ENCODE measurements around the gene RXRA.

Gene RXRA

DNA sequence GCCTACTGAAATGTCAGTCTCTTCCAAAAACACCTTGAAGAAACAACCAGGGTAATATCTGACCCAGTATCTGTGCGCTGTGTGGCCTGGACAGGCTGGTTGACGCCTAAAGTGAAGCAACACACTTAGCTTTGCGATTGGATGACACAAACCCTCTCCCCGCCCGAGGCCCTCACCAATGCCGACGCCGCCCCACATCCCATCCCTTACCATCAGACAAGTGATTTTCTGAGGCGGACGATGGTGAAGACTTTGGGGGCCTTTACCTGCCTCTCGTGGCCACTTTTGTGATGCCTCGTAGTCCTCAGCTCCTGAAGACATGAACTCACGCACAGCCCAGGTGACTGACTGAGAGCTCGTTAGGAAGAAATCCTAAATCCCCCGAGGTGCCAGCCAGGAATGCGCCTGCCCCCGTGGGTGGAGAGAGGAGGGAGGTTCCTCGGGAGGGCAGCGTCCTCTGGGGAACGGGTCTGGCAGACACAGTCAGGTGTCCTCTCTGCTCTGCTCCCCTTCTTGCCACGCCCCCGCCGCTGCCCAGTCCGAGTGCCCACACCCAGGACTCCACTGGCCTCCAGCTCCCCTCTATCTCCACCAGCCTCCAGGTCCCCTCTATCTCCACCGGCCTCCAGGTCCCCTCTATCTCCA, 31.0 kb upstream of the RXRA start:
- no peak overlapping the region for H3K4me3 ChIP-seq (ENCODE audit: low read depth, low read length)
- H3K9ac ChIP-seq (ENCODE audit: low read depth, low read length), result no peak overlapping the region
- H3K9me3 ChIP-seq (ENCODE audit: control insufficient read depth, insufficient read depth, low read length), result no peaks in the 10 kb centered on the region
- no peaks in the 10 kb centered on the region for H3K27me3 ChIP-seq (ENCODE audit: control insufficient read depth, insufficient read depth, low read length)
- H3K36me3 ChIP-seq (ENCODE audit: control insufficient read depth, insufficient read depth, low read length), result no peaks in the 10 kb centered on the region
- no peaks in the 10 kb centered on the region for H3K4me1 ChIP-seq (ENCODE audit: control insufficient read depth, insufficient read depth, low read length)

GRCh38 chr9:134295746-134296250, 30.5 kb upstream of the RXRA start:
- Histone ChIP-seq H3K27me3 (ENCODE audit: control insufficient read depth, insufficient read depth, low read length) (no peaks in the 10 kb centered on the region), H3K4me1 (ENCODE audit: control insufficient read depth, insufficient read depth, low read length) (no peaks in the 10 kb centered on the region), H3K4me3 (ENCODE audit: low read depth, low read length) (no peak overlapping the region), H3K9me3 (ENCODE audit: control insufficient read depth, insufficient read depth, low read length) (no peaks in the 10 kb centered on the region), H3K36me3 (ENCODE audit: control insufficient read depth, insufficient read depth, low read length) (no peaks in the 10 kb centered on the region), H3K9ac (ENCODE audit: low read depth, low read length) (no peak overlapping the region)

GRCh38 chr9:134296301-134297082, 29.8 kb upstream of the RXRA start:
- H3K4me3 ChIP-seq (ENCODE audit: low read depth, low read length), result no peak overlapping the region
- no peak overlapping the region for H3K9ac ChIP-seq (ENCODE audit: low read depth, low read length)
- no peaks in the 10 kb centered on the region for H3K4me1 ChIP-seq (ENCODE audit: control insufficient read depth, insufficient read depth, low read length)
- H3K36me3 ChIP-seq (ENCODE audit: control insufficient read depth, insufficient read depth, low read length), result no peaks in the 10 kb centered on the region
- H3K27me3 ChIP-seq (ENCODE audit: control insufficient read depth, insufficient read depth, low read length), result no peaks in the 10 kb centered on the region
- no peaks in the 10 kb centered on the region for H3K9me3 ChIP-seq (ENCODE audit: control insufficient read depth, insufficient read depth, low read length)

GRCh38 chr9:134297083-134297410, 29.2 kb upstream of the RXRA start:
- H3K27me3 ChIP-seq (ENCODE audit: control insufficient read depth, insufficient read depth, low read length), result no peaks in the 10 kb centered on the region
- H3K4me3 ChIP-seq (ENCODE audit: low read depth, low read length), result no peak overlapping the region
- H3K4me1 ChIP-seq (ENCODE audit: control insufficient read depth, insufficient read depth, low read length), result no peaks in the 10 kb centered on the region

GRCh38 chr9:134297576-134297975, 28.7 kb upstream of the RXRA start:
- no peaks in the 10 kb centered on the region for H3K9me3 ChIP-seq (ENCODE audit: control insufficient read depth, insufficient read depth, low read length)
- no peaks in the 10 kb centered on the region for H3K36me3 ChIP-seq (ENCODE audit: control insufficient read depth, insufficient read depth, low read length)
- H3K27me3 ChIP-seq (ENCODE audit: control insufficient read depth, insufficient read depth, low read length), result no peaks in the 10 kb centered on the region
- no peak overlapping the region for H3K9ac ChIP-seq (ENCODE audit: low read depth, low read length)
- H3K4me1 ChIP-seq (ENCODE audit: control insufficient read depth, insufficient read depth, low read length), result no peaks in the 10 kb centered on the region
- no peak overlapping the region for H3K4me3 ChIP-seq (ENCODE audit: low read depth, low read length)

More at GRCh38 chr9:134297083-134297410, 29.2 kb upstream of the RXRA start:
- no peaks in the 10 kb centered on the region for H3K36me3 ChIP-seq (ENCODE audit: control insufficient read depth, insufficient read depth, low read length)
- H3K9me3 ChIP-seq (ENCODE audit: control insufficient read depth, insufficient read depth, low read length), result no peaks in the 10 kb centered on the region
- H3K9ac ChIP-seq (ENCODE audit: low read depth, low read length), result no peak overlapping the region

DNA sequence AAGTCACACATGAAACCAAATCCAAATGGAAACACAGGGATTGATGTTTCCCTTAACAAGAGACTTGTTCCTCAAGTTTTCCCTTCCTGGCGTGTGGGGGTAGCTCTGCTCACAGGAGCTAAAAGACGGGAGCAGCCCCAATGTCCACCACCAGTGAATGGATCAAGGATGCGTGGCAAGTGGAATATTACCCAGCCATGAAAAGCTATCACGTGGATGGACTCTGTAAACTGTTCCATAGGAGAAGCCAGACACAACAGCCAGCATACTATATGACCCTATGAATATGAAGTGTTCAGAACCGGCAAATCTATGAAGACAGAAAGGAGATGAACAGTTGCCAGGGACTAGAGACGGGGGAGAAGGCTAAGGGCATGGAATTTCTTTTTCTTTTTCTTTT, 28.3 kb upstream of the RXRA start:
- no peaks in the 10 kb centered on the region for H3K9me3 ChIP-seq (ENCODE audit: control insufficient read depth, insufficient read depth, low read length)
- H3K27me3 ChIP-seq (ENCODE audit: control insufficient read depth, insufficient read depth, low read length), result no peaks in the 10 kb centered on the region
- no peaks in the 10 kb centered on the region for H3K4me1 ChIP-seq (ENCODE audit: control insufficient read depth, insufficient read depth, low read length)
- H3K4me3 ChIP-seq (ENCODE audit: low read depth, low read length), result no peak overlapping the region
- H3K36me3 ChIP-seq (ENCODE audit: control insufficient read depth, insufficient read depth, low read length), result no peaks in the 10 kb centered on the region
- H3K9ac ChIP-seq (ENCODE audit: low read depth, low read length), result no peak overlapping the region

- H3K36me3 ChIP-seq (ENCODE audit: control insufficient read depth, insufficient read depth, low read length), result no peaks in the 10 kb centered on the region
- H3K4me3 ChIP-seq (ENCODE audit: low read depth, low read length), result no peak overlapping the region
- no peaks in the 10 kb centered on the region for H3K4me1 ChIP-seq (ENCODE audit: control insufficient read depth, insufficient read depth, low read length)
- H3K9ac ChIP-seq (ENCODE audit: low read depth, low read length), result no peak overlapping the region
- no peaks in the 10 kb centered on the region for H3K9me3 ChIP-seq (ENCODE audit: control insufficient read depth, insufficient read depth, low read length)
- no peaks in the 10 kb centered on the region for H3K27me3 ChIP-seq (ENCODE audit: control insufficient read depth, insufficient read depth, low read length)
Measured at GRCh38 chr9:134299068-134299467, 27.2 kb upstream of the RXRA start.

GRCh38 chr9:134299883-134300282, 26.4 kb upstream of the RXRA start:
- Histone ChIP-seq H3K4me1 (ENCODE audit: control insufficient read depth, insufficient read depth, low read length) (no peaks in the 10 kb centered on the region), H3K36me3 (ENCODE audit: control insufficient read depth, insufficient read depth, low read length) (no peaks in the 10 kb centered on the region), H3K9ac (ENCODE audit: low read depth, low read length) (no peak overlapping the region), H3K27me3 (ENCODE audit: control insufficient read depth, insufficient read depth, low read length) (no peaks in the 10 kb centered on the region), H3K9me3 (ENCODE audit: control insufficient read depth, insufficient read depth, low read length) (no peaks in the 10 kb centered on the region), H3K4me3 (ENCODE audit: low read depth, low read length) (no peak overlapping the region)

GRCh38 chr9:134301387-134302129, 24.7 kb upstream of the RXRA start:
- H3K27me3 ChIP-seq (ENCODE audit: control insufficient read depth, insufficient read depth, low read length), result no peaks in the 10 kb centered on the region

GRCh38 chr9:134302130-134302817, 24.0 kb upstream of the RXRA start:
- Histone ChIP-seq H3K4me3 (ENCODE audit: low read depth, low read length) (no peak overlapping the region), H3K9ac (ENCODE audit: low read depth, low read length) (no peak overlapping the region), H3K4me1 (ENCODE audit: control insufficient read depth, insufficient read depth, low read length) (no peaks in the 10 kb centered on the region), H3K9me3 (ENCODE audit: control insufficient read depth, insufficient read depth, low read length) (no peaks in the 10 kb centered on the region), H3K27me3 (ENCODE audit: control insufficient read depth, insufficient read depth, low read length) (no peaks in the 10 kb centered on the region), H3K36me3 (ENCODE audit: control insufficient read depth, insufficient read depth, low read length) (no peaks in the 10 kb centered on the region)

More at GRCh38 chr9:134301387-134302129, 24.7 kb upstream of the RXRA start:
- Histone ChIP-seq H3K4me3 (ENCODE audit: low read depth, low read length) (no peak overlapping the region), H3K9ac (ENCODE audit: low read depth, low read length) (no peak overlapping the region), H3K36me3 (ENCODE audit: control insufficient read depth, insufficient read depth, low read length) (no peaks in the 10 kb centered on the region), H3K4me1 (ENCODE audit: control insufficient read depth, insufficient read depth, low read length) (no peaks in the 10 kb centered on the region), H3K9me3 (ENCODE audit: control insufficient read depth, insufficient read depth, low read length) (no peaks in the 10 kb centered on the region)

DNA sequence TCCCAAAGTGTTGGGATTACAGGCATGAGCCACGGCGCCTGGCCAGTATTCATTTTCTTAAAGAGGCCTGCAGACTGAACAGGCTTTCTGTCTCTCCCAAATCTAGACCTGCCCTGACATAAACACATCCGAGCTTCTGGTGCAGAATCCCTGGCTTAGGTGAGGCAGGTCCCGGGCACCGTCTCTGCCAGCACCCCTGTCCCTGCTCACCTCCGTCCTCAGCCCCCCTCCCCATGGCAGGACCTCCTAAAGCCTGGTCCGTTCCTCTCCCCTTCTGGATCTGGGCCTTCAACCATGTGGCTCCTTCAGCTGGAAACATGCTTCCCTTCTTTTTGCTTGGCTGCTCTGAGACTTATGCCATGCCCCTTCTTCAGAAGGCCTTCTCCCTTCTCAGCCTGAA, 22.7 kb upstream of the RXRA start:
- Histone ChIP-seq H3K36me3 (ENCODE audit: control insufficient read depth, insufficient read depth, low read length) (no peaks in the 10 kb centered on the region), H3K9me3 (ENCODE audit: control insufficient read depth, insufficient read depth, low read length) (no peaks in the 10 kb centered on the region), H3K4me3 (ENCODE audit: low read depth, low read length) (no peak overlapping the region), H3K4me1 (ENCODE audit: control insufficient read depth, insufficient read depth, low read length) (no peaks in the 10 kb centered on the region), H3K9ac (ENCODE audit: low read depth, low read length) (no peak overlapping the region), H3K27me3 (ENCODE audit: control insufficient read depth, insufficient read depth, low read length) (no peaks in the 10 kb centered on the region)

Data from iPS-15b (cell line).